Suprapubic skin (tissue), 4 donors: ENCODE data around the gene PRR14.

Experiments used
- CTCF ChIP-seq, 2 donors: fragments of 200-600 bp in 1 of 2; fragments of 450-650 bp in 1 of 2; sonication (generic) in 1 of 2; IDR thresholded peaks; one replicate each; pipeline ENCODE4 v1.5.1; 2016 to 2019; ENCODE audit warnings: antibody characterized with exemption in 2 of 2, mild to moderate bottlenecking in 1 of 2, moderate library complexity in 1 of 2
- EP300 ChIP-seq: sonication (generic); formaldehyde crosslinking; IDR thresholded peaks from one replicate; pipeline ENCODE4 v1.6.1; 2017; ENCODE audit warnings: antibody characterized with exemption
- POLR2A ChIP-seq, 2 donors: fragments of 450-650 bp; IDR thresholded peaks; one replicate each; pipeline ENCODE4 v1.6.1; 2017; ENCODE audit warnings: antibody characterized with exemption in 2 of 2, mild to moderate bottlenecking in 2 of 2, moderate library complexity in 2 of 2
- POLR2AphosphoS5 ChIP-seq, 3 donors: sonication (generic); formaldehyde crosslinking; IDR thresholded peaks; one replicate each; pipeline ENCODE4 v1.6.1; 2017; ENCODE audit warnings: antibody characterized with exemption in 3 of 3

- TF ChIP-seq POLR2AphosphoS5 (IDR thresholded peaks at IDR 0.05) (no peak), CTCF (IDR thresholded peaks at IDR 0.05) (no peak), EP300 (no peak), POLR2A (IDR thresholded peaks at IDR 0.05) (no peak)
Observed at GRCh38 chr16:30678586-30678970, 27.8 kb downstream of the PRR14 start.
